Psoas muscle (tissue), 8 donors: ENCODE data around the gene ZNF500. TPM values are rescaled to one million over a fixed set of nuclear protein-coding genes. Genes with fewer than 3 reads are reported as not detected.

Source experiments
- ATAC-seq, 4 donors: fragments of 200-7000 bp; cut with Tn5 transposase; one replicate each; pipeline ENCODE4 v1.9.1; 2020; ENCODE audit warnings: moderate library complexity in 3 of 4, mild to moderate bottlenecking in 2 of 4
- DNase-seq, 2 donors: peaks; one replicate each; pipeline ENCODE4 v3.0.0-alpha.2; 2020
- H3K27ac ChIP-seq: fragments of 200-600 bp; one replicate; pipeline ENCODE4 v1.8.0; 2022
- H3K27me3 ChIP-seq, 3 donors: fragments of 200-600 bp in 1 of 3; one replicate each; pipeline versions ENCODE4 v1.6.1 to v1.8.0; 2013 to 2022; ENCODE audit warnings: low read length in 2 of 3, mild to moderate bottlenecking in 2 of 3, moderate library complexity in 1 of 3; ENCODE audit not compliant: insufficient read depth in 3 of 3
- H3K36me3 ChIP-seq, 2 donors: fragments of 200-600 bp in 1 of 2; one replicate each; pipeline versions ENCODE4 v1.6.1 to v1.8.0; 2013 to 2022; ENCODE audit warnings: low read depth in 1 of 2, mild to moderate bottlenecking in 1 of 2, moderate library complexity in 1 of 2; ENCODE audit not compliant: insufficient read depth in 1 of 2
- H3K4me1 ChIP-seq: fragments of 200-600 bp; one replicate; pipeline ENCODE4 v1.8.0; 2022
- H3K4me3 ChIP-seq: fragments of 200-600 bp; one replicate; pipeline ENCODE4 v1.8.0; 2022; ENCODE audit warnings: mild to moderate bottlenecking
- H3K9me3 ChIP-seq: fragments of 200-600 bp; one replicate; pipeline ENCODE4 v1.8.0; 2022
- WGBS, 3 donors: extraction: QIAGEN DNeasy Blood & Tissue Kit; methylation state at CpG; one replicate each; pipeline versions ENCODE4 v1.1.6 to v1.1.7; 2013; 5-methylcytosine and 5-hydroxymethylcytosine counted together
- intact Hi-C, 2 donors: fragments of 100-400 bp; cut with DNase I; formaldehyde crosslinking; loops; one replicate each; pipeline versions ENCODE4 v1.11.0 to v1.14.2; 2022
- polyA plus RNA-seq, 3 donors: library from polyadenylated mRNA; stranded (reverse); fragments of 200-250 nt; gene quantifications; one replicate each; pipeline ENCODE4 v1.2.3, GENCODE V29; 2013
- total RNA-seq, 4 donors: library from RNA; stranded (reverse); fragmentation: NEBNext Ultra II Directional in 2 of 4; extraction: Animal tissue kit (Norgen Biotek cat#: 25700) in 2 of 4; gene quantifications; one replicate each; pipeline versions ENCODE4 v1.2.1 to v1.2.4, GENCODE V29; 2021 to 2023
- TF ChIP-seq, protein P1 (sequence below): fragments of 200-600 bp; IDR thresholded peaks from one replicate; pipeline ENCODE4 v1.8.0; 2022; ENCODE audit warnings: antibody characterized with exemption
- donor health status: healthy with polysubstance abuse.
- donor health status: DM: no; HTN: no; CAD: no; lungs with moderate emphysema.
- donor health status: Bipolar disorder and iron deficiency.
- donor health status: healthy.
- donor health status: DM: yes; HTN: yes; CAD: no.
- donor health status: DM: no; HTN: no; CAD: no.
- donor health status: DM: no; HTN: no; CAD: no.
- donor health status: DM: yes; HTN: yes; CAD: no.

ZNF500 gene
- total and polyA plus RNA-seq, 7 donors = 3.7 to 8.9 (median 7.0) TPM

DNA sequence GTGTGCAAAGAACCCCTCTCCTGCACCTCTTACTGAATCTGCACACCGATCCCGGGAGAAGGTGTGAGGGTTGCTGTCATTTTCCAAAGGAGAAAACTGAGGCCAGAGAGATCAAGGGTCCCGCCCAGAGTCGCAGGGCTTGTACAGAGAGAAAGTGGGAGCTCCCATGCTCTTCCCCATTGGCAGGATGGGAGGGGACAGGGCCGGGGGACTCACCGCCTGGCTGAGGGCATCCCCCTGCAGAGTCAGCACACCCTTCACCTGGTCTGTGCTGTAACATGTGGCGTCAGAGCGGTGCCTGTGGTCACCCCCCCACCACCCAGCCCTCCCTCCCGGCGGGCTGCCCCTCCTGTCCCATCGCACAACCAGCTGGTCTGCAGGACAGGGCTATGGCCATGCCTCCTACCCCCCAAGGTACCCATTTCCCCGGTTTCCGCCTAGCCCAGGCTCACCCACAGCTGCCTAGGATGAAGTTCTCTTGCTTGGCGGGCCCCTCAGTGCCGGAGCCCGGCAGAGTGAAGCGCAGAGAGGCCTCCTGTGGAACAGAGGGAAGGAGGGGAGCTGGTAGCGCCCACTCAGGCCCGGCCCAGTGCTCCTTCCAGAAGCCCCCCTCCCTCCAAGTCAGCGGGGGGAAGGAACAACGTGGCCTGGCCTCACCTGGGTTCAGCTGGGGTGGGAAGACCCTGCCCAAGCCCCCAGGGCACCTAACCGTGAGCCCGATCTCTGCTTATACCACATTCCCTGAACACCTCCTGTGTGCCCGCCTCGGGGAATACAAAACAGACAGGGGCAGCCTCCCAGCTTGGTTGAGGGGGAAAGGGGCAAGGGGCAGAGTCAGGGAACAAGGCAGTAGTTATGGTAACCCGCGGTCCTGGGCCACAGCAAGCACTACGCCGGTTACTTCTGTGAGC, 34.3 kb upstream of the ZNF500 start:
- TF ChIP-seq, protein P1, sequence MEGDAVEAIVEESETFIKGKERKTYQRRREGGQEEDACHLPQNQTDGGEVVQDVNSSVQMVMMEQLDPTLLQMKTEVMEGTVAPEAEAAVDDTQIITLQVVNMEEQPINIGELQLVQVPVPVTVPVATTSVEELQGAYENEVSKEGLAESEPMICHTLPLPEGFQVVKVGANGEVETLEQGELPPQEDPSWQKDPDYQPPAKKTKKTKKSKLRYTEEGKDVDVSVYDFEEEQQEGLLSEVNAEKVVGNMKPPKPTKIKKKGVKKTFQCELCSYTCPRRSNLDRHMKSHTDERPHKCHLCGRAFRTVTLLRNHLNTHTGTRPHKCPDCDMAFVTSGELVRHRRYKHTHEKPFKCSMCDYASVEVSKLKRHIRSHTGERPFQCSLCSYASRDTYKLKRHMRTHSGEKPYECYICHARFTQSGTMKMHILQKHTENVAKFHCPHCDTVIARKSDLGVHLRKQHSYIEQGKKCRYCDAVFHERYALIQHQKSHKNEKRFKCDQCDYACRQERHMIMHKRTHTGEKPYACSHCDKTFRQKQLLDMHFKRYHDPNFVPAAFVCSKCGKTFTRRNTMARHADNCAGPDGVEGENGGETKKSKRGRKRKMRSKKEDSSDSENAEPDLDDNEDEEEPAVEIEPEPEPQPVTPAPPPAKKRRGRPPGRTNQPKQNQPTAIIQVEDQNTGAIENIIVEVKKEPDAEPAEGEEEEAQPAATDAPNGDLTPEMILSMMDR = no peak
- intact Hi-C loops = loop anchor here in 1 of 2 donors (5.0 kb wide), 1 partner anchor 34 kb away; the partner anchor contains the start of gene ZNF500
- 57 to 64% (median 63%) methylated on average over 28 to 29 of the region's 29 CpGs for WGBS, 3 donors
- peak overlapping the region; percentile 59 for H3K27ac ChIP-seq
- H3K27me3 ChIP-seq = no peaks in the 10 kb centered on the region
- H3K36me3 ChIP-seq = peaks cover 0 to 54% of the 10 kb centered on the region in 2 donors
- peaks cover 12% of the 10 kb centered on the region for H3K4me1 ChIP-seq
- DNase-seq (no peak), ATAC-seq (no peak)
- no peaks in the 10 kb centered on the region for H3K9me3 ChIP-seq
- peak overlapping the region; percentile 75 for H3K4me3 ChIP-seq

DNA sequence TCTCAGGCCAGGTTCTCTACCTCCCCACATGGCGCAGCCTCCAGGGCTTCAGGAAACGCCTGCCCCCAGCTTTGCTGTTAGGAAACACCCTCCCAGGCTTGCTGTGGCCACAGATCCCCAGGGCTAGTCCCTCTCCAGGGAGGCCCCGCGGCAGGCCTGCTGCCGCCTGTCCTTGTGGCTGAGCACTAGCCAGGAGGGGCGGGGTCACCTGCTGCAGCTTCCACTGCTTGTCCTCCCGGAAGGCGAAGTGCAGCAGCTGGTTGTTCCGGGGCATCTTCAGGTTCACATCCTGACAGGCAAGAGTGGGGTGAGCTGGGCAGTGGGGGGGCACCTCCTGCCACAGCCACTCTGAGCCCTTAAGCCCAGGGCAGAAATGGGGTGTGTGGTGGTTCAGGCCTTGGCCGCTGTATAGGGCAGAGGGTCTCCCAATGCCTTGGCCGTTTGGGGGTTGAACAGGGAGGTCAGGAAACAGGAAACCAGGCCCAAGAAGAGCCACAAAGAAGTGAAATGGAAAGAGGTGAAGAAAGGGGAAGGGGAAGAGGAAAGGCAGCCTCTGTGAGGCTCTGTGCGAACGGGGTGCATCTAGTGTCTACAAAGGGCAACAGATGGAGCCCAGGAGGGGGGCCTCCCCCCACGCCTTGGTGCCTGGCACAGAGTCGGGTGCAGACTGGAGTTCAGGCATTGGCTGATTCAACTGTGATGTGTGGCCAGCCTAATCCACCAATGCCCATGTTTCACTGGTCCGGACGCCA, 33.5 kb upstream of the ZNF500 start:
- Histone ChIP-seq H3K4me1 (peaks cover 12% of the 10 kb centered on the region), H3K27me3 (no peaks in the 10 kb centered on the region), H3K36me3 (peaks cover 0 to 46% of the 10 kb centered on the region in 2 donors), H3K27ac (no peak overlapping the region), H3K4me3 (no peak overlapping the region), H3K9me3 (no peaks in the 10 kb centered on the region)
- ATAC-seq (no peak), DNase-seq (peak in 1 of 2 donors; percentile 48)
- TF ChIP-seq, protein P1 = no peak
- 62 to 64% (median 63%) methylated on average over 17 of the region's 17 CpGs for WGBS, 3 donors
- intact Hi-C loops = loop anchor here in 1 of 2 donors (5.0 kb wide), 1 partner anchor 33 kb away; the partner anchor contains the start of gene ZNF500

DNA sequence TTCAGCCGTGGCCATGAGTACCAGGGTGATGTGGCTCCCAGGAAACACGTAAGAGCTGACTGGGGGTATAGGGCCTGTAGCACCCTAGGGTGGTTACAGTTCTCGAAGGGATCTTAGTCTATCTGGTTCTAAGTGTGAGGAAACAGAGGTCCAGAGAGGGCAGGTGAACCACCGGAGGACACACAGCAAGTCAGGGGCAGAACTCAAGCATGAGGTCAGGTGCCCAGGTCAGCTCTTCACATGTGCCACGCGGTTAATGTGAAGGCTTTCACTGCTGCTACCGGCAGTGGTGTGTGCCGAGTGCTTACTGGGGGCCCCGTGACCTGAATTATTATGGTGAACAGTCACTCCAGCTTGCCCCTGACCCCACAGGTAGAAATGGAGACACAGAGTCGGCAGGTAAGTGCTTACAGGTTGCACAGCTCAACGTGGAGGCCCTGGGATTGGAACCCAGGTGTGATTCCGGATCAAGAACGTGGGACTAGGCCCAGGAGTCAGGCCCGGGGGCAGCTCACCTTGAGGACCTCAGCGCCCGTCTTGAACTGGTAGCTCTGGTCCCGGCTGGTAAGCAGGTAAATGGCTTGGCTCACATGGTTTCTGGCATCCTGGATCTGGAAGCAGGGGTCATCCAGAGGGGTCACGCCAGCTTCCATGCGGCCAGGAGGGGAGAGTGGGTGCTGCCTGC, 32.4 kb upstream of the ZNF500 start:
- Histone ChIP-seq H3K36me3 (peaks cover 0 to 34% of the 10 kb centered on the region in 2 donors), H3K4me1 (peaks cover 12% of the 10 kb centered on the region), H3K27me3 (no peaks in the 10 kb centered on the region), H3K27ac (no peak overlapping the region), H3K9me3 (no peaks in the 10 kb centered on the region), H3K4me3 (no peak overlapping the region)
- DNase-seq (no peak), ATAC-seq (no peak)
- 92 to 95% (median 93%) methylated on average over 19 of the region's 19 CpGs for WGBS, 3 donors
- intact Hi-C loops = no loop called here
- TF ChIP-seq, protein P1 = no peak

DNA sequence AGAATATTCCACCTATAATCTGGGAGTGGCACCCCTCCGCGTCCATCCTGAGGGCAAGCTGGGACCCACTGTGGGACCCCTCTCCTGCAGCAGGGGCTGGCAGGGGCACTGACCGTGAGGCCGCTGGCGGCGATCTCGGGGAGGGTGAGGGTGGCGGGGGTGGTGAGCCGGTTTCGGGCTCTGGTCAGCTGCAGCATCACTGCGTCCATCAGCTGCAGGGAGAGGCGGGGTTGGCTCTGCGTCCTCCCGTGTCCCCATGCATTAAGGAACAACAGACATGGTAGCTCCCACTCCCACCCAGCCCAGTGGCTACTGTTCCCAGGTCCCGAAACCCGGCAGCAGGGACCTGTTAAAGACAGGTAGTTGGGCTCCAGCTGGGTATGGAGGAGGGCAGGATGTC, 31.5 kb upstream of the ZNF500 start:
- H3K27ac ChIP-seq = no peak overlapping the region
- TF ChIP-seq, protein P1 = no peak
- no peaks in the 10 kb centered on the region for H3K27me3 ChIP-seq
- ATAC-seq = no peak
- WGBS, 3 donors = 86 to 92% (median 92%) methylated on average over 14 to 16 of the region's 16 CpGs
- intact Hi-C loops = no loop called here
- H3K4me1 ChIP-seq = peaks cover 12% of the 10 kb centered on the region
- no peak for DNase-seq
- no peaks in the 10 kb centered on the region for H3K9me3 ChIP-seq
- H3K4me3 ChIP-seq = no peak overlapping the region
- peaks cover 0 to 30% of the 10 kb centered on the region in 2 donors for H3K36me3 ChIP-seq
